Urinary bladder (tissue), 4 donors: Measurements from ENCODE around the gene MYO1D. TPM values are rescaled to one million over a fixed set of nuclear protein-coding genes. Genes with fewer than 3 reads are reported as not detected.

ENCODE experiments used
- DNase-seq: peaks from one replicate; pipeline ENCODE4 v3.0.0-alpha.2; 2015; ENCODE audit errors: extremely low spot score
- H3K27ac ChIP-seq: one replicate; pipeline ENCODE4 v1.5.1; 2013; ENCODE audit warnings: low read depth, mild to moderate bottlenecking, moderate library complexity
- H3K36me3 ChIP-seq: one replicate; pipeline ENCODE4 v1.6.1; 2013; ENCODE audit warnings: mild to moderate bottlenecking, moderate library complexity; ENCODE audit not compliant: insufficient read depth
- H3K4me1 ChIP-seq: one replicate; pipeline ENCODE4 v1.6.1; 2013; ENCODE audit warnings: mild to moderate bottlenecking, moderate library complexity; ENCODE audit not compliant: insufficient read depth
- H3K4me3 ChIP-seq: one replicate; pipeline ENCODE4 v1.5.1; 2013; ENCODE audit warnings: low read depth, low read length
- WGBS: extraction: QIAGEN DNeasy Blood & Tissue Kit; methylation state at CpG from one replicate; pipeline ENCODE4 v1.1.7; 2013; 5-methylcytosine and 5-hydroxymethylcytosine counted together
- polyA plus RNA-seq: library from polyadenylated mRNA; stranded (reverse); fragments of 200-250 nt; gene quantifications from one replicate; pipeline ENCODE4 v1.2.3, GENCODE V29; 2013
- total RNA-seq: library from RNA; depleted of rRNA; stranded (reverse); fragments of >200 nt; gene quantifications from one replicate; pipeline ENCODE4 v1.2.3, GENCODE V29; 2014
- donor health status: healthy with polysubstance abuse.
- donor health status: healthy.

MYO1D gene
- total and polyA plus RNA-seq, 2 donors, result 18.7 to 31.7 TPM

- Histone ChIP-seq H3K27ac (no peak overlapping the region), H3K4me3 (no peak overlapping the region), H3K4me1 (no peaks in the 10 kb centered on the region), H3K36me3 (peaks cover 3% of the 10 kb centered on the region)
- no peak for DNase-seq
- 47% methylated on average over 2 of the region's 2 CpGs for WGBS
These were observed 280.3 kb downstream of the MYO1D start for GRCh38 chr17:32596628-32597027.

- no peak overlapping the region for H3K4me3 ChIP-seq
- 79% methylated on average over 8 of the region's 8 CpGs for WGBS
- H3K36me3 ChIP-seq, result peaks cover 3% of the 10 kb centered on the region
- no peaks in the 10 kb centered on the region for H3K4me1 ChIP-seq
- no peak for DNase-seq
- no peak overlapping the region for H3K27ac ChIP-seq
These were observed 280.7 kb downstream of the MYO1D start for GRCh38 chr17:32596206-32596605.

GRCh38 chr17:32593003-32593402, 283.9 kb downstream of the MYO1D start:
- WGBS, result 66% methylated on average over 1 of the region's 1 CpG
- Histone ChIP-seq H3K27ac (no peak overlapping the region), H3K36me3 (peaks cover 2% of the 10 kb centered on the region), H3K4me1 (no peaks in the 10 kb centered on the region), H3K4me3 (no peak overlapping the region)
- no peak for DNase-seq

GRCh38 chr17:32591405-32591804, 285.5 kb downstream of the MYO1D start:
- no peak overlapping the region for H3K27ac ChIP-seq
- no peaks in the 10 kb centered on the region for H3K4me1 ChIP-seq
- peaks cover 2% of the 10 kb centered on the region for H3K36me3 ChIP-seq
- DNase-seq, result no peak
- 91% methylated on average over 3 of the region's 3 CpGs for WGBS
- H3K4me3 ChIP-seq, result no peak overlapping the region

GRCh38 chr17:32590974-32591373, 285.9 kb downstream of the MYO1D start:
- WGBS, result 90% methylated on average over 4 of the region's 4 CpGs
- H3K36me3 ChIP-seq, result peaks cover 2% of the 10 kb centered on the region
- H3K4me3 ChIP-seq, result no peak overlapping the region
- no peak overlapping the region for H3K27ac ChIP-seq
- no peaks in the 10 kb centered on the region for H3K4me1 ChIP-seq
- DNase-seq, result no peak

GRCh38 chr17:32588982-32589381, 287.9 kb downstream of the MYO1D start:
- DNase-seq, result no peak
- 82% methylated on average over 6 of the region's 6 CpGs for WGBS
- no peaks in the 10 kb centered on the region for H3K4me1 ChIP-seq
- H3K36me3 ChIP-seq, result no peaks in the 10 kb centered on the region
- H3K4me3 ChIP-seq, result no peak overlapping the region
- H3K27ac ChIP-seq, result no peak overlapping the region

- 42% methylated on average over 3 of the region's 3 CpGs for WGBS
- H3K36me3 ChIP-seq, result no peaks in the 10 kb centered on the region
- no peak overlapping the region for H3K27ac ChIP-seq
- DNase-seq, result no peak
- H3K4me1 ChIP-seq, result no peaks in the 10 kb centered on the region
- H3K4me3 ChIP-seq, result no peak overlapping the region
These were observed 288.8 kb downstream of the MYO1D start for GRCh38 chr17:32588135-32588534.

GRCh38 chr17:32586666-32587065, 290.3 kb downstream of the MYO1D start:
- no peak overlapping the region for H3K4me3 ChIP-seq
- 78% methylated on average over 2 of the region's 2 CpGs for WGBS
- no peaks in the 10 kb centered on the region for H3K4me1 ChIP-seq
- H3K27ac ChIP-seq, result no peak overlapping the region
- no peaks in the 10 kb centered on the region for H3K36me3 ChIP-seq
- DNase-seq, result no peak

GRCh38 chr17:32584792-32585191, 292.1 kb downstream of the MYO1D start:
- DNase-seq, result no peak
- Histone ChIP-seq H3K4me3 (no peak overlapping the region), H3K27ac (no peak overlapping the region), H3K4me1 (no peaks in the 10 kb centered on the region), H3K36me3 (no peaks in the 10 kb centered on the region)
- WGBS, result 81% methylated on average over 1 of the region's 1 CpG

- Histone ChIP-seq H3K4me3 (no peak overlapping the region), H3K36me3 (no peaks in the 10 kb centered on the region), H3K27ac (no peak overlapping the region), H3K4me1 (no peaks in the 10 kb centered on the region)
- WGBS, result 85% methylated on average over 1 of the region's 1 CpG
- DNase-seq, result no peak
These were observed 293.9 kb downstream of the MYO1D start for GRCh38 chr17:32583053-32583452.

GRCh38 chr17:32575852-32576251, 301.1 kb downstream of the MYO1D start:
- Histone ChIP-seq H3K4me3 (no peak overlapping the region), H3K36me3 (no peaks in the 10 kb centered on the region), H3K4me1 (no peaks in the 10 kb centered on the region), H3K27ac (no peak overlapping the region)
- no peak for DNase-seq

GRCh38 chr17:32570081-32570396, 306.9 kb downstream of the MYO1D start:
- H3K4me1 ChIP-seq, result no peaks in the 10 kb centered on the region
- 79% methylated on average over 2 of the region's 2 CpGs for WGBS
- no peak for DNase-seq
- no peak overlapping the region for H3K27ac ChIP-seq
- H3K4me3 ChIP-seq, result no peak overlapping the region
- H3K36me3 ChIP-seq, result no peaks in the 10 kb centered on the region

GRCh38 chr17:32569171-32570080, 307.5 kb downstream of the MYO1D start:
- Histone ChIP-seq H3K4me3 (no peak overlapping the region), H3K27ac (no peak overlapping the region), H3K4me1 (no peaks in the 10 kb centered on the region), H3K36me3 (no peaks in the 10 kb centered on the region)
- no peak for DNase-seq
- 76% methylated on average over 7 of the region's 7 CpGs for WGBS

- no peak overlapping the region for H3K27ac ChIP-seq
- H3K4me3 ChIP-seq, result no peak overlapping the region
- no peaks in the 10 kb centered on the region for H3K36me3 ChIP-seq
- WGBS, result 50% methylated on average over 4 of the region's 4 CpGs
- no peaks in the 10 kb centered on the region for H3K4me1 ChIP-seq
- no peak for DNase-seq
These were observed 308.2 kb downstream of the MYO1D start for GRCh38 chr17:32568705-32569104.
